CD4-positive, alpha-beta T cell (primary cell): ENCODE results near the gene CREG1. TPM values are rescaled to one million over a fixed set of nuclear protein-coding genes. Genes with fewer than 3 reads are reported as not detected.

ENCODE experiments used
- ATAC-seq: fragments of 200-7000 bp; cut with Tn5 transposase; one replicate; pipeline ENCODE4 v1.10.0; 2022; ENCODE audit warnings: mild to moderate bottlenecking; ENCODE audit not compliant: poor library complexity
- CTCF ChIA-PET: fragments of 350-600 bp; sonication (Branson Sonifier 250); formaldehyde crosslinking; loops from one replicate; lab custom pipeline; 2021; ENCODE audit warnings: antibody characterized with exemption, inconsistent platforms; lab: Charles Lee
- POLR2A ChIA-PET: fragments of 350-600 bp; sonication (Branson Sonifier 250); formaldehyde crosslinking; loops from one replicate; lab custom pipeline; 2021; ENCODE audit warnings: antibody characterized with exemption, inconsistent platforms; lab: Charles Lee
- DNase-seq, 14 experiments: peaks; one replicate each; pipeline ENCODE4 v3.0.0-alpha.2; 2013 to 2020; ENCODE audit warnings: mixed read lengths in 2 of 14
- H3K27ac ChIP-seq, 2 donors: one replicate each; pipeline versions ENCODE4 v1.5.1 to v1.7.0; 2013; ENCODE audit warnings: low read length in 2 of 2, low read depth in 1 of 2, mild to moderate bottlenecking in 1 of 2
- H3K27me3 ChIP-seq, 2 experiments: 1 replicate in 1 of 2; 2 replicates in 1 of 2; pipeline versions ENCODE4 v1.6.1 to v1.7.0; 2013; ENCODE audit warnings: low read length in 2 of 2, control low read depth in 1 of 2, mild to moderate bottlenecking in 1 of 2, moderate library complexity in 1 of 2; ENCODE audit not compliant: insufficient read depth in 2 of 2, control insufficient read depth in 1 of 2
- H3K36me3 ChIP-seq: one replicate; pipeline ENCODE4 v1.6.1; 2013; ENCODE audit warnings: low read length, control low read depth; ENCODE audit not compliant: insufficient read depth
- H3K4me1 ChIP-seq: one replicate; pipeline ENCODE4 v1.6.1; 2013; ENCODE audit warnings: low read length, control low read depth; ENCODE audit not compliant: insufficient read depth
- H3K4me3 ChIP-seq: one replicate; pipeline ENCODE4 v1.5.1; 2013; ENCODE audit warnings: mild to moderate bottlenecking, low read length, moderate library complexity
- H3K9me3 ChIP-seq, 2 experiments: 1 replicate in 1 of 2; 2 replicates in 1 of 2; pipeline versions ENCODE4 v1.6.1 to v1.7.0; 2013; ENCODE audit warnings: low read length in 2 of 2, mild to moderate bottlenecking in 2 of 2, control low read depth in 1 of 2, moderate library complexity in 1 of 2; ENCODE audit not compliant: control insufficient read depth in 1 of 2, insufficient read depth in 1 of 2
- H3K27ac Mint-ChIP-seq: one replicate; pipeline ENCODE4 v1.8.0; 2020; ENCODE audit warnings: mixed read lengths
- H3K27me3 Mint-ChIP-seq: one replicate; pipeline ENCODE4 v1.8.0; 2021; ENCODE audit warnings: mixed read lengths
- H3K36me3 Mint-ChIP-seq: one replicate; pipeline ENCODE4 v1.8.0; 2021; ENCODE audit warnings: low read depth, mixed read lengths
- H3K4me1 Mint-ChIP-seq: one replicate; pipeline ENCODE4 v1.8.0; 2021; ENCODE audit warnings: low read depth, mixed read lengths
- H3K4me3 Mint-ChIP-seq: one replicate; pipeline ENCODE4 v1.8.0; 2020; ENCODE audit warnings: mild to moderate bottlenecking, mixed read lengths
- H3K9me3 Mint-ChIP-seq: one replicate; pipeline ENCODE4 v1.8.0; 2020; ENCODE audit warnings: mixed read lengths
- CTCF ChIP-seq: fragments of 200-600 bp; IDR thresholded peaks from one replicate; pipeline ENCODE4 v1.8.0; 2022; ENCODE audit warnings: antibody characterized with exemption, mild to moderate bottlenecking
- intact Hi-C, 2 experiments: fragments of 100-400 bp; cut with DNase I in 1 of 2; cut with micrococcal nuclease in 1 of 2; formaldehyde crosslinking; loops; one replicate each; pipeline versions ENCODE4 v1.15.1 to v1.9.0; 2023 to 2025; cut with DNase I, micrococcal nuclease
- total RNA-seq, 174 experiments: library from RNA in 2 of 174; stranded (reverse) in 2 of 174; gene quantifications; one replicate each; pipeline ENCODE4 v1.2.3 and lab custom pipeline; 2021 to 2026

The CREG1 gene
- total RNA-seq, 2 experiments from 2014 or later: 10.7 to 11.2 TPM

GRCh38 chr1:167500283-167500860, 53.2 kb downstream of the CREG1 start:
- H3K4me3 ChIP-seq: no peak overlapping the region
- Mint-ChIP-seq H3K36me3 (peaks cover 99% of the 10 kb centered on the region), H3K27ac (peak overlapping the region; percentile 100), H3K9me3 (no peaks in the 10 kb centered on the region), H3K27me3 (no peaks in the 10 kb centered on the region), H3K4me1 (peaks cover 99% of the 10 kb centered on the region), H3K4me3 (peak overlapping the region; percentile 47)
- H3K27ac ChIP-seq: peak overlapping the region; percentile 29 to 59
- CTCF ChIA-PET: interaction anchor here (1.0 to 1.9 kb wide), 5 partner anchors 11 to 45 kb away, joined by 3 to 12 read pairs (median 4); partner anchors contain the start of gene CD247
- intact Hi-C loops: loop anchor here in 1 of 2 experiments (1.0 kb wide), 1 partner anchor 15 kb away; no protein-coding TSS in a partner anchor
- POLR2A ChIA-PET: interaction anchor here (0.6 to 6.4 kb wide), 17 partner anchors 8 to 280 kb away, joined by 3 to 115 read pairs (median 4); partner anchors contain the start of genes CD247, CREG1 and POU2F1
- TF ChIP-seq CTCF: no peak
- ATAC-seq (peak; percentile 50), DNase-seq (peak in 2 of 14 experiments; percentile 45 to 49)
- H3K27me3 ChIP-seq: no peaks in the 10 kb centered on the region
- H3K9me3 ChIP-seq: no peaks in the 10 kb centered on the region
- peaks cover 85% of the 10 kb centered on the region for H3K36me3 ChIP-seq
- H3K4me1 ChIP-seq: peaks cover 96% of the 10 kb centered on the region

GRCh38 chr1:167499664-167500101, 53.9 kb downstream of the CREG1 start:
- no peaks in the 10 kb centered on the region for H3K27me3 ChIP-seq
- POLR2A ChIA-PET: interaction anchor here (0.7 to 6.4 kb wide), 17 partner anchors 8 to 934 kb away, joined by 3 to 115 read pairs (median 4); partner anchors contain the start of genes CD247, CREG1 and POU2F1
- H3K4me1 ChIP-seq: peaks cover 96% of the 10 kb centered on the region
- H3K4me1 Mint-ChIP-seq: peaks cover 99% of the 10 kb centered on the region
- intact Hi-C loops: loop anchor here (1.0 to 2.0 kb wide), 4 partner anchors 10 to 17 kb away; no protein-coding TSS in a partner anchor
- H3K4me3 Mint-ChIP-seq: peak overlapping the region; percentile 47
- peak in 4 of 14 experiments; percentile 34 to 70 (median 52) for DNase-seq
- no peaks in the 10 kb centered on the region for H3K9me3 ChIP-seq
- H3K36me3 Mint-ChIP-seq: peaks cover 99% of the 10 kb centered on the region
- peak overlapping the region; percentile 26 to 29 for H3K27ac ChIP-seq
- H3K27ac Mint-ChIP-seq: peak overlapping the region; percentile 100
- H3K36me3 ChIP-seq: peaks cover 86% of the 10 kb centered on the region
- H3K27me3 Mint-ChIP-seq: no peaks in the 10 kb centered on the region
- no peaks in the 10 kb centered on the region for H3K9me3 Mint-ChIP-seq
- peak; percentile 68 for ATAC-seq
- H3K4me3 ChIP-seq: no peak overlapping the region
- no peak for TF ChIP-seq CTCF
- CTCF ChIA-PET: interaction anchor here (0.9 to 1.9 kb wide), 6 partner anchors 10 to 188 kb away, joined by 3 to 12 read pairs (median 4); partner anchors contain the start of gene CD247

GRCh38 chr1:167499106-167499505, 54.5 kb downstream of the CREG1 start:
- H3K27ac ChIP-seq: peak overlapping the region; percentile 1 to 26
- H3K4me3 ChIP-seq: no peak overlapping the region

More at GRCh38 chr1:167499106-167499505, 54.5 kb downstream of the CREG1 start:
- ATAC-seq (no peak), DNase-seq (peak in 1 of 14 experiments; percentile 30)
- Mint-ChIP-seq H3K4me3 (peak overlapping the region; percentile 47), H3K27me3 (no peaks in the 10 kb centered on the region), H3K9me3 (no peaks in the 10 kb centered on the region), H3K27ac (peak overlapping the region; percentile 100), H3K36me3 (peaks cover 99% of the 10 kb centered on the region), H3K4me1 (peaks cover 99% of the 10 kb centered on the region)
- CTCF ChIA-PET: interaction anchor here (0.9 to 1.9 kb wide), 4 partner anchors 16 to 189 kb away, joined by 3 to 12 read pairs (median 3); partner anchors contain the start of gene CD247
- Histone ChIP-seq H3K9me3 (no peaks in the 10 kb centered on the region), H3K27me3 (no peaks in the 10 kb centered on the region), H3K36me3 (peaks cover 86% of the 10 kb centered on the region), H3K4me1 (peaks cover 96% of the 10 kb centered on the region)
- no peak for TF ChIP-seq CTCF
- POLR2A ChIA-PET: interaction anchor here (1.0 to 6.4 kb wide), 10 partner anchors 9 to 54 kb away, joined by 3 to 115 read pairs (median 6); partner anchors contain the start of genes CD247 and CREG1
- intact Hi-C loops: loop anchor here (1.0 to 2.0 kb wide), 3 partner anchors 10 to 16 kb away; no protein-coding TSS in a partner anchor
